GM12874 (cell line): ENCODE results near the gene IGF2R.

Experiments
- CTCF ChIP-seq: IDR thresholded peaks from 2 replicates; pipeline ENCODE4 v1.5.1; 2011; ENCODE audit warnings: low read depth, mild to moderate bottlenecking, control low read depth, low read length, moderate library complexity; ENCODE audit not compliant: insufficient read depth

IGF2R gene

GRCh38 chr6:160129881-160130615, 161.2 kb downstream of the IGF2R start:
- no peak for TF ChIP-seq CTCF

DNA sequence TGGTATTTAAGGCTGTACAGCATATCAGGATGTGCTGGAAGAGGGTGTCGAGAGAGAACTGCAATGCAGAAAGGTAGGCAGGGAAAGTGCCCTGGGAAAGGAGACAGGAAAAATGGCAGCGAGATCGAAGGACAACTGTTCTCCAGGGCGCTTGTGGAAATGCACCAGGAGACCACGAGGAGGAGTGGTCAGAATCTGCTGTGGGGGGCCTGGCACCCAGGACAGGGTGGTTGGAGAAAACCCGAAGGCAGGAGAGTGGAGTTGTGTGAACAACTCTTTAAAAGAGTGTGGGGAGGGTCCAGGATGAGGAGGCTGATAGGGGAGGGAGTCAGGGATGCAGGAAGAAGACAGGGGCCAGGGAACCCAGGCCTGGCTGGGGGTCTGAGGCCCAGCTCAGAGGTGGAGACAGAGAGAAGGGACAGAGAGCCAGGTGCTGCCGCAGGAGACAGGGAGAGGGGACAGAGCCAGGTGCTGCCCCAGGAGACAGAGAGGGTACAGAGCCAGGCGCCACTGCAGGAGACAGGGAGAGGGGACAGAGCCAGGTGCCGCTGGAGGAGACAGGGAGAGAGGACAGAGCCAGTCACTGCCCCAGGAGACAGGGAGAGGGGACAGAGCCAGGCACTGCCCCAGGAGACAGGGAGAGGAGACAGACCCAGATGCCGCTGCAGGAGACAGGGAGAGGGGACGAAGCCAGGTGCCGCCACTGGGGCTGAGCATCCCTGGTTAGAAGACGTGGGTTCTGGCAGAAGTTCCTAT, 162.0 kb downstream of the IGF2R start:
- no peak for TF ChIP-seq CTCF

DNA sequence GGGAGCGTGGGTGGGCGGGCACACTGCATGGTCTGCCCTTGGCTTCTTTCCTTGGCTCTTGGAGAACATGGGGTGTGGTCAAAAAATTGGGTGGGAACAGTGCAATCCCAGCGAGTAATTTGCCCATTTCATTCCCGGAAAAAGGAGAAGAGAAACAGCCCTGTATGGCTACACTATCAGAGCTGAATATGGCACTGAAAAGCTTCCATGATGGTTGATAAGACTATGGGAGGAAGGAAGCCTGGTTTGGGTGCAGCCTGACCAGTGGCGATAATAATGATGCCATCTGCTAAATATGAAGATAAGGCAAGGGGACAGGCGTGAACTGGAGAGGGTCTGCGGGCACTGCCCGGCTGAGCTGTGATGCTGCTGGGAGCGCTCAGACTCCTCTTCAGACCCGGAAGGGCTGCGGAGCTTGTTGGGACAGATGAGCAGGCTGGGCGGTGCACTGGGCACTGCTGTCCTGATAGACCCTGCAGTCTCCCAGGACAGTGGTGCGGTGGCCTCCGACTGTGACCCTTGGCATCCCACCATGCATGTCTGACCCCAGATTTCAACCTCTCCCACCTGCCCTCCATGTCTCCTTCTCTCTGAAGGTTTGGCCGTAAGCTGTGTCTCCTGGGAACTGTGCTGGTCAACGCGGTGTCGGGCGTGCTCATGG, 162.9 kb downstream of the IGF2R start:
- TF ChIP-seq CTCF: no peak

DNA sequence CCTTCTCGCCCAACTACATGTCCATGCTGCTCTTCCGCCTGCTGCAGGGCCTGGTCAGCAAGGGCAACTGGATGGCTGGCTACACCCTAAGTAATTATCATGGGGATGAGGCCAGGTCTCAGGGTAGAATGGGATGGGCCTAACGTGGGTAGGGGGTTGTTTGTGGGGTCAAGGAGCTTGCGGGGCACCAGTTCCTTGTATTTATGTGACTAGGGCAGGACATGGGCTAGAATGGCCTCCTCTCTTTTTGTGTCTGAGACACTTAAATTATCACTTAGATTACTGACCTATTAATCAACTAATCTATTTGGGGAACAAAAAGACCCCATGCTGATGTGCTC, 163.4 kb downstream of the IGF2R start:
- no peak for TF ChIP-seq CTCF

GRCh38 chr6:160132776-160133338, 164.0 kb downstream of the IGF2R start:
- no peak for TF ChIP-seq CTCF

- TF ChIP-seq CTCF: no peak
These were observed 164.8 kb downstream of the IGF2R start for GRCh38 chr6:160133441-160134336.
